IPS DF 19.7 (cell line): ENCODE results near the gene CFAP52.
"Not testable (repeated sequence)": the region's sequence is repeated elsewhere in the genome, so short reads cannot be mapped to it uniquely, and the experiment has no call there.

ENCODE experiments used
- DNase-seq: peaks from one replicate; pipeline ENCODE4 v3.0.0-alpha.2; 2013; ENCODE audit warnings: low read depth, low spot score

CFAP52 gene

GRCh38 chr17:9571201-9571600 lies 5.2 kb upstream of the CFAP52 start:
- no peak for DNase-seq

- peak; percentile 73 for DNase-seq
Measured at GRCh38 chr17:9575381-9576101, 901 bp upstream of the CFAP52 start, which contains the start of gene STX8. Gene STX8, minus strand, starts transcription at chr17:9575820. Its CDS starts 12 bp downstream, at chr17:9575808.

- DNase-seq, result no peak
Measured at GRCh38 chr17:9577373-9577709, 899 bp downstream of the CFAP52 start.

GRCh38 chr17:9587969-9588656 lies 11.7 kb downstream of the CFAP52 start:
- no peak for DNase-seq

GRCh38 chr17:9594065-9594464 lies 17.6 kb downstream of the CFAP52 start:
- no peak for DNase-seq

- DNase-seq, result not testable (repeated sequence)
Measured at GRCh38 chr17:9597638-9598037, 21.2 kb downstream of the CFAP52 start.

- no peak for DNase-seq
Measured at GRCh38 chr17:9598661-9599060, 22.2 kb downstream of the CFAP52 start.

GRCh38 chr17:9604583-9604982 lies 28.1 kb downstream of the CFAP52 start:
- not testable (repeated sequence) for DNase-seq

GRCh38 chr17:9606453-9606852 lies 30.0 kb downstream of the CFAP52 start:
- no peak for DNase-seq

- DNase-seq, result not testable (repeated sequence)
Measured at GRCh38 chr17:9607058-9607457, 30.6 kb downstream of the CFAP52 start.

- no peak for DNase-seq
Measured at GRCh38 chr17:9611557-9611956, 35.1 kb downstream of the CFAP52 start.

- no peak for DNase-seq
Measured at GRCh38 chr17:9612006-9612405, 35.6 kb downstream of the CFAP52 start.

GRCh38 chr17:9615486-9615885 lies 39.0 kb downstream of the CFAP52 start:
- DNase-seq, result no peak

- DNase-seq, result no peak
Measured at GRCh38 chr17:9622961-9623360, 46.5 kb downstream of the CFAP52 start.

GRCh38 chr17:9628509-9628908 lies 52.1 kb downstream of the CFAP52 start:
- DNase-seq, result no peak

GRCh38 chr17:9632741-9633140 lies 56.3 kb downstream of the CFAP52 start:
- no peak for DNase-seq

- no peak for DNase-seq
Measured at GRCh38 chr17:9635340-9635739, 58.9 kb downstream of the CFAP52 start.

- DNase-seq, result no peak
Measured at GRCh38 chr17:9636501-9636900, 60.1 kb downstream of the CFAP52 start.

GRCh38 chr17:9640388-9640787 lies 63.9 kb downstream of the CFAP52 start:
- DNase-seq, result not testable (repeated sequence)

GRCh38 chr17:9643611-9644010 lies 67.2 kb downstream of the CFAP52 start:
- DNase-seq, result no peak

- no peak for DNase-seq
Measured at GRCh38 chr17:9644910-9645751, 68.7 kb downstream of the CFAP52 start, which contains the start of gene USP43. Gene USP43, plus strand, starts transcription at chr17:9645517. Its CDS starts 116 bp downstream, at chr17:9645633.

GRCh38 chr17:9645851-9646545 lies 69.6 kb downstream of the CFAP52 start:
- no peak for DNase-seq
